ENCODE results near the gene HOXC12.

- TF ChIP-seq POLR2A (IDR thresholded peaks at IDR 0.05) (no peak), EP300 (IDR thresholded peaks at IDR 0.05) (no peak)
These were observed 53.0 kb downstream of the HOXC12 start for GRCh38 chr12:54007538-54008259.
